NCI-H1417 treated with DMSO at 0.1 percent for 48 hours (cell line): ENCODE measurements around the gene PTGES3L.
"Not testable (repeated sequence)": the region's sequence is repeated elsewhere in the genome, so short reads cannot be mapped to it uniquely, and the experiment has no call there.

Experiments
- DNase-seq: peaks from one replicate; lab custom pipeline; 2025; lab: John Stamatoyannopoulos, UW

PTGES3L gene

DNA sequence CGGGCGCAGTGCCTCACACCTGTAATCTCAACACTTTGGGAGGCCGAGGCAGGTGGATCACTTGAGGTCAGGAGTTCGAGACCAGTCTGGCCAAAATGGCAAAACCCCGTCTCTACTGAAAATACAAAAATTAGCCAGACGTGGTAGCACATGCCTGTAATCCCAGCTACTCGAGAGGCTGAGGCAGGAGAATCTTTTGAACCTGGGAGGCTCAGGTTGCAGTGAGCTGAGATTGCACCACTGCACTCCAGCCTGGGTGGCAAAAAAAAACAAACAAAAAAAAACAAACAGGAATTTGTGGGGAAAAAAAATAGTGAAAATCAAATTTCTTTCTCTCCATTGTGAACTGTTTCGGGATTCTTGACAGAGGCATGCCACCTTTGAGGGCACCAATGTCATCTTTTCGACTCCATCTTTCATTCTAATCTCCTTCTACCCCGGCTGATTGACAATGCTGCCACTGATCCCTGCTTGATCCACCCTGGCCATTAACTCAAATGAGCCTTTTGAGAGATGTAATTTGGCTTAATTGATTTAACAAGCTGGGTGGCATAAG is 60.3 kb downstream of the PTGES3L start:
- not testable (repeated sequence) for DNase-seq

- peak; percentile 92 for DNase-seq
Observed at GRCh38 chr17:42918902-42919521, 60.9 kb downstream of the PTGES3L start.
